KMS-11 (cell line): Measurements from ENCODE around the gene CHL1.

Experiments used
- H2AFZ ChIP-seq: fragments of 200-600 bp; sonication (generic); 2 replicates; pipeline ENCODE4 v1.6.1; 2016; ENCODE audit warnings: antibody characterized with exemption, mixed run types, low read depth
- H3K27ac ChIP-seq: fragments of 200-600 bp; sonication (generic); 2 replicates; pipeline ENCODE4 v1.6.1; 2016; ENCODE audit warnings: mild to moderate bottlenecking, mixed run types
- H3K27me3 ChIP-seq: fragments of 200-600 bp; sonication (generic); 2 replicates; pipeline ENCODE4 v1.6.1; 2017; ENCODE audit warnings: mild to moderate bottlenecking, low read depth, mixed run types, moderate library complexity; ENCODE audit not compliant: insufficient read depth
- H3K36me3 ChIP-seq: fragments of 200-600 bp; sonication (generic); 2 replicates; pipeline ENCODE4 v1.6.1; 2017; ENCODE audit warnings: mild to moderate bottlenecking, mixed run types; ENCODE audit not compliant: insufficient read depth
- H3K4me1 ChIP-seq: fragments of 200-600 bp; sonication (generic); 2 replicates; pipeline ENCODE4 v1.6.1; 2016; ENCODE audit warnings: mild to moderate bottlenecking, low read depth, mixed run types; ENCODE audit not compliant: poor library complexity, severe bottlenecking
- H3K4me2 ChIP-seq: fragments of 200-600 bp; sonication (generic); 2 replicates; pipeline ENCODE4 v1.7.0; 2016; ENCODE audit warnings: mild to moderate bottlenecking, mixed run types
- H3K4me3 ChIP-seq: fragments of 200-600 bp; sonication (generic); IDR thresholded peaks from 2 replicates; pipeline ENCODE4 v1.6.1; 2017; ENCODE audit warnings: low read depth, low read length, mixed read lengths; ENCODE audit not compliant: insufficient read depth
- H3K79me2 ChIP-seq: fragments of 200-600 bp; sonication (generic); 2 replicates; pipeline ENCODE4 v1.6.1; 2016; ENCODE audit warnings: low read depth, mixed run types; ENCODE audit not compliant: insufficient read depth
- H3K9ac ChIP-seq: fragments of 200-600 bp; sonication (generic); 2 replicates; pipeline ENCODE4 v1.6.1; 2016; ENCODE audit warnings: mild to moderate bottlenecking, mixed run types
- H4K20me1 ChIP-seq: fragments of 200-600 bp; sonication (generic); 2 replicates; pipeline ENCODE4 v1.6.1; 2016; ENCODE audit warnings: mild to moderate bottlenecking, mixed run types; ENCODE audit not compliant: insufficient read depth
- CTCF ChIP-seq: fragments of 200-600 bp; sonication (generic); conservative IDR thresholded peaks from 2 replicates; pipeline ENCODE4 v1.6.1; 2017; ENCODE audit warnings: low read depth, mild to moderate bottlenecking, antibody characterized with exemption, low read length, moderate library complexity, mixed read lengths

The CHL1 gene

GRCh38 chr3:294581-294980 lies 98.0 kb downstream of the CHL1 start:
- Histone ChIP-seq H3K27me3 (no peaks in the 10 kb centered on the region), H3K4me1 (no peaks in the 10 kb centered on the region), H4K20me1 (no peaks in the 10 kb centered on the region), H3K4me3 (no peak overlapping the region), H3K9ac (no peak overlapping the region), H3K4me2 (no peak overlapping the region), H3K27ac (no peak overlapping the region), H3K79me2 (no peaks in the 10 kb centered on the region), H3K36me3 (no peaks in the 10 kb centered on the region), H2AFZ (no peak overlapping the region)
- no peak for TF ChIP-seq CTCF

GRCh38 chr3:295166-295565 lies 98.6 kb downstream of the CHL1 start:
- Histone ChIP-seq H3K36me3 (no peaks in the 10 kb centered on the region), H2AFZ (no peak overlapping the region), H3K27ac (no peak overlapping the region), H3K9ac (no peak overlapping the region), H3K4me3 (no peak overlapping the region), H3K4me2 (no peak overlapping the region), H3K79me2 (no peaks in the 10 kb centered on the region), H4K20me1 (no peaks in the 10 kb centered on the region), H3K4me1 (no peaks in the 10 kb centered on the region), H3K27me3 (no peaks in the 10 kb centered on the region)
- TF ChIP-seq CTCF, result no peak

GRCh38 chr3:297585-297984 lies 101.0 kb downstream of the CHL1 start:
- no peak for TF ChIP-seq CTCF
- H3K27ac ChIP-seq, result no peak overlapping the region
- H3K79me2 ChIP-seq, result no peaks in the 10 kb centered on the region
- no peak overlapping the region for H3K4me3 ChIP-seq
- H2AFZ ChIP-seq, result no peak overlapping the region
- H4K20me1 ChIP-seq, result no peaks in the 10 kb centered on the region
- no peaks in the 10 kb centered on the region for H3K4me1 ChIP-seq
- no peaks in the 10 kb centered on the region for H3K36me3 ChIP-seq
- no peaks in the 10 kb centered on the region for H3K27me3 ChIP-seq
- H3K9ac ChIP-seq, result no peak overlapping the region
- no peak overlapping the region for H3K4me2 ChIP-seq

GRCh38 chr3:299590-300301 lies 103.2 kb downstream of the CHL1 start:
- Histone ChIP-seq H3K27ac (no peak overlapping the region), H2AFZ (no peak overlapping the region), H3K4me2 (no peak overlapping the region), H4K20me1 (no peaks in the 10 kb centered on the region), H3K4me1 (no peaks in the 10 kb centered on the region), H3K9ac (no peak overlapping the region), H3K27me3 (no peaks in the 10 kb centered on the region), H3K36me3 (no peaks in the 10 kb centered on the region), H3K79me2 (no peaks in the 10 kb centered on the region), H3K4me3 (no peak overlapping the region)
- TF ChIP-seq CTCF, result no peak
